Measurements from ENCODE around the gene WDR90. TPM values are rescaled to one million over a fixed set of nuclear protein-coding genes. Genes with fewer than 3 reads are reported as not detected.

Gene WDR90
- total and polyA plus RNA-seq, 2 of the 13 experiments (the other 11 are each of a cell fraction or from before 2014, with no cell fraction given) = 14.9 to 28.9 TPM

DNA sequence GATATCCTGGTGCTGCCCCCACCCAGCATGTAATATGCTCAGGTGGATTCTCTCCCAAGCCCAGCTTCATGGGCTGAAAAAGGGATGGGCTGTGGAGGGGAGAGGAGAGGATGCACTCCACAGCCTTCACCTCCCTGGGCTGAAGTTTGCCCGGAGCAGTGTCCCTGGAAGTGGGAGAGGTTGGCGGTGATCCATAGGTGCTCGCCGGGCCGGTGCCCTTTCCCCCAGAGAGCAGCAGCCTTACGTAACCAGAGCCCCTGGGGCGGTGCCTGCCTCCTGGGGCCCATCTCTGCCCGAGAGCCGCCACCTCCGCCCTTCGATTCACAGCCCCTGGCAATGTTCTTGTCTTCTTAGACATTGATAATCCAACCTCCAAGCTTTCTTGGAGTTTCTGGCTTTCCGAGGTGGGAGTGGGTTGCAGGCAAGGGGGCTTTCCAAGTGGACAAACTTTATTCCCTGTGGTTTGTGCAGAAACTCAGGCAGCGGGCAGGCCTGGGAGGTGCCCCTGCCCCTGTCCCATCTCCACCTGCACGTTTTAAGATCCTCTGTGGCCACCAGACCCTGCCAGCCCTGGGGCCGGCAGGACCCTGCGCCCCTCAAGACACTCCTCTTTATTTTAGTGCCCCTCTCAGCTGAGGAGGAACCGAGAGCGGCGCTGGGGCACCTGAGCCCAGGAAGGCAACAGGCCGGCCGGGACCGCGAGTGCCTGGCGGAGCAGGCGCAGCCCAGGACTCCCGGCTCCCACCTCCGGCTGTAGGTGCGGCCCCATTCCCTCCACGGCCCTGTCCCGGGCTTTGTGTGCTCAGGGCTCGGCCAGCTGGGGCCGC is 3.1 kb upstream of the WDR90 start (continued):
- TF ChIP-seq HNF1A (IDR thresholded peaks at IDR 0.05; ENCODE audit: low read depth) = no peak
- TF ChIP-seq HNF1A (CRISPR knock-in tag; IDR thresholded peaks at IDR 0.05; ENCODE audit: borderline replicate concordance) = no peak
- no peak for TF ChIP-seq GLI4 (CRISPR knock-in tag; IDR thresholded peaks at IDR 0.05; ENCODE audit: borderline replicate concordance)
- TF ChIP-seq, protein P1, sequence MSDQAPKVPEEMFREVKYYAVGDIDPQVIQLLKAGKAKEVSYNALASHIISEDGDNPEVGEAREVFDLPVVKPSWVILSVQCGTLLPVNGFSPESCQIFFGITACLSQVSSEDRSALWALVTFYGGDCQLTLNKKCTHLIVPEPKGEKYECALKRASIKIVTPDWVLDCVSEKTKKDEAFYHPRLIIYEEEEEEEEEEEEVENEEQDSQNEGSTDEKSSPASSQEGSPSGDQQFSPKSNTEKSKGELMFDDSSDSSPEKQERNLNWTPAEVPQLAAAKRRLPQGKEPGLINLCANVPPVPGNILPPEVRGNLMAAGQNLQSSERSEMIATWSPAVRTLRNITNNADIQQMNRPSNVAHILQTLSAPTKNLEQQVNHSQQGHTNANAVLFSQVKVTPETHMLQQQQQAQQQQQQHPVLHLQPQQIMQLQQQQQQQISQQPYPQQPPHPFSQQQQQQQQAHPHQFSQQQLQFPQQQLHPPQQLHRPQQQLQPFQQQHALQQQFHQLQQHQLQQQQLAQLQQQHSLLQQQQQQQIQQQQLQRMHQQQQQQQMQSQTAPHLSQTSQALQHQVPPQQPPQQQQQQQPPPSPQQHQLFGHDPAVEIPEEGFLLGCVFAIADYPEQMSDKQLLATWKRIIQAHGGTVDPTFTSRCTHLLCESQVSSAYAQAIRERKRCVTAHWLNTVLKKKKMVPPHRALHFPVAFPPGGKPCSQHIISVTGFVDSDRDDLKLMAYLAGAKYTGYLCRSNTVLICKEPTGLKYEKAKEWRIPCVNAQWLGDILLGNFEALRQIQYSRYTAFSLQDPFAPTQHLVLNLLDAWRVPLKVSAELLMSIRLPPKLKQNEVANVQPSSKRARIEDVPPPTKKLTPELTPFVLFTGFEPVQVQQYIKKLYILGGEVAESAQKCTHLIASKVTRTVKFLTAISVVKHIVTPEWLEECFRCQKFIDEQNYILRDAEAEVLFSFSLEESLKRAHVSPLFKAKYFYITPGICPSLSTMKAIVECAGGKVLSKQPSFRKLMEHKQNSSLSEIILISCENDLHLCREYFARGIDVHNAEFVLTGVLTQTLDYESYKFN (CRISPR knock-in tag; conservative IDR thresholded peaks at IDR 0.05) = peak; percentile 81
- TF ChIP-seq, protein P2, sequence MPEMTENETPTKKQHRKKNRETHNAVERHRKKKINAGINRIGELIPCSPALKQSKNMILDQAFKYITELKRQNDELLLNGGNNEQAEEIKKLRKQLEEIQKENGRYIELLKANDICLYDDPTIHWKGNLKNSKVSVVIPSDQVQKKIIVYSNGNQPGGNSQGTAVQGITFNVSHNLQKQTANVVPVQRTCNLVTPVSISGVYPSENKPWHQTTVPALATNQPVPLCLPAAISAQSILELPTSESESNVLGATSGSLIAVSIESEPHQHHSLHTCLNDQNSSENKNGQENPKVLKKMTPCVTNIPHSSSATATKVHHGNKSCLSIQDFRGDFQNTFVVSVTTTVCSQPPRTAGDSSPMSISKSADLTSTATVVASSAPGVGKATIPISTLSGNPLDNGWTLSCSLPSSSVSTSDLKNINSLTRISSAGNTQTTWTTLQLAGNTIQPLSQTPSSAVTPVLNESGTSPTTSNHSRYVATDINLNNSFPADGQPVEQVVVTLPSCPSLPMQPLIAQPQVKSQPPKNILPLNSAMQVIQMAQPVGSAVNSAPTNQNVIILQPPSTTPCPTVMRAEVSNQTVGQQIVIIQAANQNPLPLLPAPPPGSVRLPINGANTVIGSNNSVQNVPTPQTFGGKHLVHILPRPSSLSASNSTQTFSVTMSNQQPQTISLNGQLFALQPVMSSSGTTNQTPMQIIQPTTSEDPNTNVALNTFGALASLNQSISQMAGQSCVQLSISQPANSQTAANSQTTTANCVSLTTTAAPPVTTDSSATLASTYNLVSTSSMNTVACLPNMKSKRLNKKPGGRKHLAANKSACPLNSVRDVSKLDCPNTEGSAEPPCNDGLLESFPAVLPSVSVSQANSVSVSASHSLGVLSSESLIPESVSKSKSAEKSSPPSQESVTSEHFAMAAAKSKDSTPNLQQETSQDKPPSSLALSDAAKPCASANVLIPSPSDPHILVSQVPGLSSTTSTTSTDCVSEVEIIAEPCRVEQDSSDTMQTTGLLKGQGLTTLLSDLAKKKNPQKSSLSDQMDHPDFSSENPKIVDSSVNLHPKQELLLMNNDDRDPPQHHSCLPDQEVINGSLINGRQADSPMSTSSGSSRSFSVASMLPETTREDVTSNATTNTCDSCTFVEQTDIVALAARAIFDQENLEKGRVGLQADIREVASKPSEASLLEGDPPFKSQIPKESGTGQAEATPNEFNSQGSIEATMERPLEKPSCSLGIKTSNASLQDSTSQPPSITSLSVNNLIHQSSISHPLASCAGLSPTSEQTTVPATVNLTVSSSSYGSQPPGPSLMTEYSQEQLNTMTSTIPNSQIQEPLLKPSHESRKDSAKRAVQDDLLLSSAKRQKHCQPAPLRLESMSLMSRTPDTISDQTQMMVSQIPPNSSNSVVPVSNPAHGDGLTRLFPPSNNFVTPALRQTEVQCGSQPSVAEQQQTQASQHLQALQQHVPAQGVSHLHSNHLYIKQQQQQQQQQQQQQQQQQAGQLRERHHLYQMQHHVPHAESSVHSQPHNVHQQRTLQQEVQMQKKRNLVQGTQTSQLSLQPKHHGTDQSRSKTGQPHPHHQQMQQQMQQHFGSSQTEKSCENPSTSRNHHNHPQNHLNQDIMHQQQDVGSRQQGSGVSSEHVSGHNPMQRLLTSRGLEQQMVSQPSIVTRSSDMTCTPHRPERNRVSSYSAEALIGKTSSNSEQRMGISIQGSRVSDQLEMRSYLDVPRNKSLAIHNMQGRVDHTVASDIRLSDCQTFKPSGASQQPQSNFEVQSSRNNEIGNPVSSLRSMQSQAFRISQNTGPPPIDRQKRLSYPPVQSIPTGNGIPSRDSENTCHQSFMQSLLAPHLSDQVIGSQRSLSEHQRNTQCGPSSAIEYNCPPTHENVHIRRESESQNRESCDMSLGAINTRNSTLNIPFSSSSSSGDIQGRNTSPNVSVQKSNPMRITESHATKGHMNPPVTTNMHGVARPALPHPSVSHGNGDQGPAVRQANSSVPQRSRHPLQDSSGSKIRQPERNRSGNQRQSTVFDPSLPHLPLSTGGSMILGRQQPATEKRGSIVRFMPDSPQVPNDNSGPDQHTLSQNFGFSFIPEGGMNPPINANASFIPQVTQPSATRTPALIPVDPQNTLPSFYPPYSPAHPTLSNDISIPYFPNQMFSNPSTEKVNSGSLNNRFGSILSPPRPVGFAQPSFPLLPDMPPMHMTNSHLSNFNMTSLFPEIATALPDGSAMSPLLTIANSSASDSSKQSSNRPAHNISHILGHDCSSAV (CRISPR knock-in tag; IDR thresholded peaks at IDR 0.05; ENCODE audit: borderline replicate concordance) = no peak
- 0 out of 2 replicates have a peak, but pooled peaks have one; percentile 38 for TF ChIP-seq ZNF138 (CRISPR knock-in tag; IDR thresholded peaks at IDR 0.05; ENCODE audit: low read depth)
- TF ChIP-seq RFX1 (IDR thresholded peaks at IDR 0.05) = no peak
